Nephron progenitor cell (in vitro differentiated cells): Measurements from ENCODE around the gene CLK1.

Experiments
- DNase-seq: peaks from one replicate; pipeline ENCODE4 v3.0.0; 2021
- H3K27ac Mint-ChIP-seq: 2 replicates; pipeline ENCODE4 v1.8.0; 2021; ENCODE audit warnings: mild to moderate bottlenecking, moderate library complexity, mixed read lengths
- H3K27me3 Mint-ChIP-seq: 2 replicates; pipeline ENCODE4 v1.8.0; 2021; ENCODE audit warnings: mild to moderate bottlenecking, low read depth, mixed read lengths; ENCODE audit not compliant: poor library complexity
- H3K36me3 Mint-ChIP-seq: 2 replicates; pipeline ENCODE4 v1.8.0; 2021; ENCODE audit warnings: low read depth, mixed read lengths
- H3K4me1 Mint-ChIP-seq: 2 replicates; pipeline ENCODE4 v1.8.0; 2021; ENCODE audit warnings: mixed read lengths
- H3K4me3 Mint-ChIP-seq: 2 replicates; pipeline ENCODE4 v1.8.0; 2021; ENCODE audit warnings: mild to moderate bottlenecking, moderate library complexity, mixed read lengths
- H3K9me3 Mint-ChIP-seq: 2 replicates; pipeline ENCODE4 v1.8.0; 2021; ENCODE audit warnings: mild to moderate bottlenecking, moderate library complexity, mixed read lengths
- TF ChIP-seq, protein P1 (sequence below): fragments of 200-600 bp; sonication (generic); IDR thresholded peaks from 2 replicates; pipeline ENCODE4 v1.5.0; 2021; ENCODE audit warnings: antibody characterized with exemption

Gene CLK1

DNA sequence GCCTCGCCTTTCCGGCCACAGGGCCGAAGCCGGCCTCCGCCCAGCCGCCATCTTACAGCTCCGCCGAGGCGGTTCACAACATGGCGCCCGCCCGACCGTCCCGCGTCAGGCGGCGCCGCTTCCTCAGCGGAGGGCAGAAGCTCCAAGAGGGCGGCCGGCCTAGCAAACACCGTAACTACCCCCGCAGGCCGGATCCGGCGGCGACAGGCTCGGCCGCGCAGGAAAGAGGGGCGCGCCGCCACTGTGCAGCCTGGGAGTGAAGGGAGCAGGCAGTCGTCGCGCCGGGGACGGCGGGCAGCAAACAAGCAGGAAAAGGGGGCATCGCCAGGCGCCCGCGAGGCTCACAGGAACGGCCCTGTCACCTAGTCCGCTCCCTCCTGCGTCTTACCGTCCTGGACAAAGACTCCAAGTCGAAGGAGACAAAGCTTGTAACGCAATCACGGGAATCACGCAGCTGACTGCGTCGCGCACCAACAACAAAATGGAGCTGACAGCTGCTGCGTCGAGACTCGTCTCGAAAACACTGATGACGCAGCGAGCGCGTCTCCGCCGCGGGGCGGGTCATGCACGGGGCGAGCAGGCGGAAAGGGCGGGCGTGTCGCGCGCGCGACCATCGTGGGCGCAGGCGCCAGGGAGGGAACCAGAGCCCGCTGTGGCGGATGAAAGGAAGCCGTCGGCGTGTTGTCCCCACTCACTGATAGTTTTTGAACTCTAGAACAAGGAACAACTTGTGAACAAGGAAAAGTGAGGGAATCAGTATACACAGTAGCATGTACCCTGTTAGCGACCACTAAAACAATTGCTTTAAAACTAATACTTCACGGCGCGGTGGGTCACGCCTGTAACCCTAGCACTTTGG lies at the start of gene CLK1:
Gene CLK1, minus strand, starts transcription at position 483 of the 859 bp plus-strand sequence. CDS start 2,796 bp downstream, outside the sequence.
- Mint-ChIP-seq H3K27me3 (no peaks in the 10 kb centered on the region), H3K36me3 (peaks cover 44% of the 10 kb centered on the region), H3K27ac (peak within 1 kb of the TSS; percentile 100), H3K9me3 (peaks cover 3% of the 10 kb centered on the region), H3K4me1 (peaks cover 40% of the 10 kb centered on the region), H3K4me3 (peak within 1 kb of the TSS; percentile 98)
- DNase-seq: peak; percentile 90
- TF ChIP-seq, protein P1, sequence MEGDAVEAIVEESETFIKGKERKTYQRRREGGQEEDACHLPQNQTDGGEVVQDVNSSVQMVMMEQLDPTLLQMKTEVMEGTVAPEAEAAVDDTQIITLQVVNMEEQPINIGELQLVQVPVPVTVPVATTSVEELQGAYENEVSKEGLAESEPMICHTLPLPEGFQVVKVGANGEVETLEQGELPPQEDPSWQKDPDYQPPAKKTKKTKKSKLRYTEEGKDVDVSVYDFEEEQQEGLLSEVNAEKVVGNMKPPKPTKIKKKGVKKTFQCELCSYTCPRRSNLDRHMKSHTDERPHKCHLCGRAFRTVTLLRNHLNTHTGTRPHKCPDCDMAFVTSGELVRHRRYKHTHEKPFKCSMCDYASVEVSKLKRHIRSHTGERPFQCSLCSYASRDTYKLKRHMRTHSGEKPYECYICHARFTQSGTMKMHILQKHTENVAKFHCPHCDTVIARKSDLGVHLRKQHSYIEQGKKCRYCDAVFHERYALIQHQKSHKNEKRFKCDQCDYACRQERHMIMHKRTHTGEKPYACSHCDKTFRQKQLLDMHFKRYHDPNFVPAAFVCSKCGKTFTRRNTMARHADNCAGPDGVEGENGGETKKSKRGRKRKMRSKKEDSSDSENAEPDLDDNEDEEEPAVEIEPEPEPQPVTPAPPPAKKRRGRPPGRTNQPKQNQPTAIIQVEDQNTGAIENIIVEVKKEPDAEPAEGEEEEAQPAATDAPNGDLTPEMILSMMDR: no peak

DNA sequence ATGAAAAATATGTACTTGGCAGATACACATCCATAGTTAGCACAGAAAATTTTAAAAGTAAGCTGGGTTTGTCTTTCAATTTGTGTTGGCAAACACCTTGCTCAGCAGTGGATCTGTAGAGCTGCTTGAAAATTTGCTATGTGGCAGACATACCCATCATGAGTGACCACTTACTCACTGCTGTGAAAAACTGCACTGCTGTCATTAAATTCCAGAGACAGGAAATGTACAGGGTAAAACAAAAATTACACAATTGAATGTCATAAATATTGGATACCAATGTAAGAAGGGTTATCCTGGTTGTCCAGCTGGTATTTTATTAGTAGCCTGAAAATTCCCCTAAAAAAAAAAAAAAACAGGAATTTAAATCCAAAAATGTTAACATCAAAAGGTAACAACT lies 49.2 kb upstream of the CLK1 start:
- Mint-ChIP-seq H3K4me1 (no peaks in the 10 kb centered on the region), H3K27ac (no peak overlapping the region), H3K27me3 (no peaks in the 10 kb centered on the region), H3K9me3 (no peaks in the 10 kb centered on the region), H3K36me3 (peaks cover 53% of the 10 kb centered on the region), H3K4me3 (no peak overlapping the region)
- TF ChIP-seq, protein P1: no peak
- no peak for DNase-seq

DNA sequence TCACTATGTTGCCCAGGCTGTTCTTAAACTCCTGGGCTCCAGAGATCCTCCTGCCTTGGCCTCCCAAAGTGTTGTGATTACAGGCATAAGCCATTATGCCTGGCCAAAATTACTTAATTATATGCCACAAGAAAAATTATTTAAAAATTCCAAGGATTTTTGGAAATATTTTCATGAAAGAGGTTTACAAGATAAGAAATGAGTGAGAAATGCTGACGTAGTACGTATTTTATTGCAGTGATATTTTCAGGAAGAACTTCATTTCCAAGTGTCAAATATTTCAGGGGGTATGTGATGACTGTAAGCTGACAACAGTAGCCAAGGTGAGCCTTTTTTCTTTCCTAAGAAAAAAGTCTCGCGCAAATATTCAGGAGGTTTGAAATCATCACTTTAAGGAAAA lies 45.5 kb upstream of the CLK1 start:
- TF ChIP-seq, protein P1: no peak
- no peak overlapping the region for H3K4me3 Mint-ChIP-seq
- no peaks in the 10 kb centered on the region for H3K4me1 Mint-ChIP-seq
- H3K36me3 Mint-ChIP-seq: peaks cover 39% of the 10 kb centered on the region
- H3K27me3 Mint-ChIP-seq: no peaks in the 10 kb centered on the region
- H3K9me3 Mint-ChIP-seq: no peaks in the 10 kb centered on the region
- DNase-seq: no peak
- no peak overlapping the region for H3K27ac Mint-ChIP-seq

DNA sequence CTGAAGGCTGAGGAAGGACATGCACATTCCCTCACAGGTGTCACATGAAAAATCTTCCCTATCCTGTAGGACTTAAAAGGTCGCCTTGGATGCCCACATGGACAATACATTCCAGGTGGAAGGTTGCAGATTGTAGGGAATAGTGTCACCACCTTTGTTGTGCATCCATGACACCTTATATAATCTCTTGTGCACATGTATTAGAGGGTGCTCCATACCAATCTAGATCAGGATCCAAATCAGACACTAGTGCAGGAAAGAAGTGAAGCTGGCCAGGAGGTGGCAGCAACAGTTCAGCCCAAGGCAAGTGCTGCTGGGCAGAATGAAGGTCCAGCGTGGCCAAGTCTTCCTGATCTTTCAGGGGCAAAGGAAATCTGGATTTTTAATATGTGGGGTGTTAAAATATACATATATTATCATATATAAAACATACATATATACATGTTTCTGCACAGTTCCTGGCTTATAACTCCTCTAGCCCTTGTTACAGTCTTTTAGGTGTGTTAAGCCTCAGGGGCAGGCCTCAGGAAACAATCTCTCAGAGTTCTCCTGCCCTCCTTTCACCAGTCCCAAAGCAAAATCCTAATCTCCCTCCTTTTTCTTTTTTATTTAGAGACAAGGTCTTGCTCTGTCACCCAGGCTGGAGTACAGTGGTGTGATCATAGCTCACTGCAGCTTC lies 41.3 kb upstream of the CLK1 start:
- Mint-ChIP-seq H3K9me3 (no peaks in the 10 kb centered on the region), H3K4me3 (no peak overlapping the region), H3K4me1 (no peaks in the 10 kb centered on the region), H3K36me3 (peaks cover 38% of the 10 kb centered on the region), H3K27me3 (no peaks in the 10 kb centered on the region), H3K27ac (no peak overlapping the region)
- DNase-seq: peak; percentile 53
- TF ChIP-seq, protein P1: peak; percentile 55

DNA sequence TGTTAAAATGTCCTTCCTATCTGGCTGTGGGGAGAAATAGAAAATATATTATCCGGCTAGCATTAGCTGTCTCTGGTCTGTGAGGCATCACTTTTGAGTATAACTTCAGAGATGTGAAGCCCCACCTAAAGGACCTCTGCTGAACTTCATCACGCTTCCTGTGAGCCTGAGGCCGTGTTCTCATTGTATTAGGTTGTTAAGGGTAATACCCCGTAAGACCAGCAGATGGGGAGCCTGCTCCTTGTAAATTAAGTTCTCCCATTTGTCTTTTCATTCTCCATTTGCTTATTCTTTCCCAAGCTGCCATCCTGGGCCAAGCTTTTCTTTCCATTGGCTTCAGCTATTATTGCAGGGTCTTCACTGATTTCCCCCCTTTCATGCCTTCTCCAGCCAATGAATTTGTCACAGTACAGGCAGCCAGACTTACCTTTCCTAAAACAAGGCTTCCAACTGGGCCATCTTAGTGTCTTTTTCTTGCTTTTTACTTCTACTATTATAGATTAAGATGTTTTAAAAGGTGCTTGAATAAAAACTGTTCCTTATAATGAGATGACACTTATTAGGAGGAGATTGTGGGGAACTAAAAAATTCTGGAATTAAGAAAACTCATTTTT lies 37.1 kb upstream of the CLK1 start:
- no peaks in the 10 kb centered on the region for H3K27me3 Mint-ChIP-seq
- H3K4me1 Mint-ChIP-seq: no peaks in the 10 kb centered on the region
- DNase-seq: peak; percentile 55
- H3K36me3 Mint-ChIP-seq: peaks cover 47% of the 10 kb centered on the region
- H3K4me3 Mint-ChIP-seq: no peak overlapping the region
- peak overlapping the region; percentile 26 for H3K27ac Mint-ChIP-seq
- no peaks in the 10 kb centered on the region for H3K9me3 Mint-ChIP-seq
- TF ChIP-seq, protein P1: peak; percentile 73
